Stimulated activated CD8-positive, alpha-beta memory T cell treated with anti-CD3 and anti-CD28 coated beads, Interleukin-2, amount 100 ng/mL, for 1 hour (primary cell): Measurements from ENCODE around the gene ADAMTS17.

Source experiments
- DNase-seq, 2 donors: peaks; one replicate each; pipeline ENCODE4 v3.0.0-alpha.2; 2020; ENCODE audit warnings: low read depth in 2 of 2

The ADAMTS17 gene

DNA sequence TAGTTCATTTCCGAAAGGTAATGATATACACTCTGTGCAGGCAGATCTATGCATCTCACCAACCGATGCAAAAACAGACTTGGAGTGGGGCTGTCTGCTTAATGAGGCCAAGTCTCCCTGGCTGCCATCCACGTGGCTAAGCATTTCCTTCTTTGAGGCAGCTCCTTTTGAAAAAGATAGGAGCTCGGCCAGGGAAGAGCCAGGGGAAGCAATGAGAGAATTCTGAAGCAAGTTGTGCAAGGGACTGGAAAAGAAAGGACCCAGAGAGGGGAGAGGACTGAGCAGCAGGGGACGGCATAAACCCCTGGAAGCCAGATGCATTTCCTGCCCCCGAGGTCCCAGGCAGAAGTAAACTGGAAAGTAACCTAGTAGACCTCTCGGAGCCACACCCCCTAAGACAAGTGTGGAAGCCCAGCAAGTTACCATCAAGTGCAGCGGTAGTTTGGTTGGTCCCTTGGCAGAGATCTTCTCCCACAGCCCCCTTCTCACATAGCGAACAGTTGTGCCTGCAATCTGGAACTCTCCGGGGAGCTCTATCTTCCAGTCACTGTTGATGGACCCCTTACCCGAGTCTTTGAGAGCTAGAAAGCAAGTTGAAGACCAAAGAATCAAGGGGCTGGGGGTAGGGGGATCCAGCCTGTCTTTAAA is 288.2 kb downstream of the ADAMTS17 start:
- no peak for DNase-seq

GRCh38 chr15:100052716-100053473 is 288.9 kb downstream of the ADAMTS17 start:
- no peak for DNase-seq

DNA sequence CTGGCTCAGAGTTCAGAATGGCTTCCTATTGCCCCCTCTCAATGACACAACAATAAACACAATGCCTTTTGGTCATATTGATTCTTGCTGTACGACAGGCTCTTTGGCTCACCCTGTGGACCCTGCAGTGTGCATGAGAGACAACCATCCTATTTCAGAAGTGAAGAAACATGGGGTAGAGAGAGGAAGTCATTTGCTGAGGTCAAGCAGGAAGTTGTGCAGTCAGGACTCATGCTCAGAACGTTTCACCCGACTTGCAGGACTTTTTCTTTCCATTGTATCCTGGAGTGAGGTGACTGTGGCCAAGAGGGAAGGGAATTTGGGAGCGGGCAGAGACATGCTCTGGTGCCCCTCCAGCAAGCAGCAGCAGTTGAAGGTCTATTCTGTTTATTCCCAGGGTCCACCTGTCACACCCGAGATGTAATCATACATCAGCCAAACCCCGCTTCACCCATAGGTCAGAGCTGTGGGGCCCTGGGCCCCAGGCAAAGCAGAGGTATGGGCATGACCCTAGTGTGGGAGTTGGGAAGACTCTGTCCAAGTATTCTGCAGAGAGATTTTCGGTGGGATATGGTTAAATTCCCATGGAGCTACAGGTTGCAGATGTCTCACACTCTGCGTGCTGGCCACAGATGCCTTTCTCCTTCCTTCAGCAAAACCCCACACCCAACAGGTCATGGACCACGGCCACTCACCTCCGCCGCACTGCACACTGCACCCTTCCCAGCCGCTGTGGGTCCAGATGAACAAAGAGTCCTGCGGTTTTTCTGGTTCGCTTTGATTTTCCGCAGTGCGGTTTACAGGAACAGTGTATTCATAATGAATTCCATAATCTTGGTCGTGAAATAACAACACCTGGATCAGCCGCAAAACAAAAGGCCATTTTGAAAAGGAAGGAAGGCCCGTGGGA is 290.6 kb downstream of the ADAMTS17 start:
- DNase-seq, result no peak

- DNase-seq, result no peak
These were observed 291.6 kb downstream of the ADAMTS17 start for GRCh38 chr15:100049936-100050876.

DNA sequence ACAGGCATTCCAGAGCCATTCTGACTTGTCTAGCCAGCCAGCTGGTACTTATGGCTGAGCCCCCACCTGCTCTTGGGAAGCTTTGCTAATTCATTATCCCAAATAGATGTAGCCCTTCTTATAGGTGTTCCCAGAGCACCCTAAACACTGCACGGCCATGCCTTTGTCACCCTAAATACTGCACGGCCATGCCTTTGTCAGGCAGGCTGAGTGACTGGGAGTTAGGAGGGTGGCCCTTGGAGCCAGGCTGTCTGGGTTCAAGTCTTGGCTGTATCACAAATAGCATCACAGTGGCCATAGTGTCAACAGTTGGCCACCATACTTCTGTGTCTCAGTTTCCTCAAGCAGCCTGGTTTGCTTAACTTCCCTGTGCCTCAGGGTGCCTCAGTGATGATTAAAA is 292.3 kb downstream of the ADAMTS17 start:
- DNase-seq, result no peak

DNA sequence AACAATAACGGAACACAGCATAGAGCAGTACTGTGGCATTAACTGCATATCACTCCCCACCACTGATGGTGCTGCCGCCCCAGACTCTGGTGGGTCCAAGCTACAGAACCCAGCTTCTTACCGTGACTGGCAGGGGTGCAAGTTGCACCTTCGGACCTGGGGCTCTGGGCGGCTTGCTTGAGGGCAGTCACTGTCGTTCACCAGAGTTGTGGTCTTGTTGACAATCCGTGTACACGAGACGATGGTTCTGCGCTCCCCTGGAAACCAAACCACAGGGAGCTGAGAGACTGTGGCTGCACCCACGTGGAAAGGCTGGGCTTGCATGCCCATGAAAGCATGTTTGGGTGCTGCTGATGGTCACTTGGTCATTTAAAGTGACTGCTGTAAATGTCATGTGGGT is 293.0 kb downstream of the ADAMTS17 start:
- no peak for DNase-seq

- DNase-seq, result no peak
These were observed 298.1 kb downstream of the ADAMTS17 start for GRCh38 chr15:100043692-100044091.

DNA sequence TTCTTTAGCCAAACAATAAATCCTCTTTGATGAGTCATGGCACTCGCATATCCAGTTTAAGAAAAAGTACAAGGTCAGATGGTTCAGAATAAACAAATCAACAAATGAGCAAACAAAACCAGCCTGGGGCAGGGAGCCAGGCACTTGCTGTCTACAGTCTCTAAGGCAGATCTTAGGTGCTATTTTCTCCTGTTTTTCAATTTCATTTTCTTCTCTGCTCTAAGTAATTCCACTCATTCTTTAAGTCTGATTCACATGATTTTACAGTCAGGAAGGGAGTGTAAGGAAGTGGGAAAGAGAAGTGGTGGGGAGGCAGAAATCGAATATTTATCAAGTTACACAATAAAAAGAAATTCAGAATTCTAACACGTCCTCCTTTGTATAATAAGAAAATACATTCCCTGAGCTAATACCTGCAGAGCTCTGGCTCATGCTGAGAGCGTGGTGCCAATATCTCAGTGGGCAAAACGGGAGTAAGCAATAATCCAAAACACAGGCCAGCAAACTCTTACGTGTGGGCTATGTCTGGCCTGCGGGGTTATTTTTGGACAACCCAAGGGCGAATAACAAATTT is 298.6 kb downstream of the ADAMTS17 start:
- no peak for DNase-seq

DNA sequence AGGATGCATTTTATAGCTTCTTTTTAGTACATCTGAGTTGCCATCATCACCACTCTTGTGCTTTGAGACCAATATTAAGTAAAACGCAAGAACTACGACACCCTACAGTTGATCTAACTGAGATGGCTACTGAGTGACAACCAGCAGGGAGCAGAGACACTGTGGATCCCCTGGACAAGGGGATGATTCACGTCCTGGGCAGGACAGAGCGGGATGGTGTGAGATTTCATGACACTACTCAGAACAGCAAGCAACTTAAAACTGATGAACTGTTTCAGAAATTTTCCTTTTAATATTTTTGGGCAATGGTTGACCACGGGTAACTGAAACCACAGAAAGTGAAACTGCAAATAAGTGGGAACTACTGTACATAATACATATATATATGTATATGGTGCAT is 299.2 kb downstream of the ADAMTS17 start:
- DNase-seq, result no peak

DNA sequence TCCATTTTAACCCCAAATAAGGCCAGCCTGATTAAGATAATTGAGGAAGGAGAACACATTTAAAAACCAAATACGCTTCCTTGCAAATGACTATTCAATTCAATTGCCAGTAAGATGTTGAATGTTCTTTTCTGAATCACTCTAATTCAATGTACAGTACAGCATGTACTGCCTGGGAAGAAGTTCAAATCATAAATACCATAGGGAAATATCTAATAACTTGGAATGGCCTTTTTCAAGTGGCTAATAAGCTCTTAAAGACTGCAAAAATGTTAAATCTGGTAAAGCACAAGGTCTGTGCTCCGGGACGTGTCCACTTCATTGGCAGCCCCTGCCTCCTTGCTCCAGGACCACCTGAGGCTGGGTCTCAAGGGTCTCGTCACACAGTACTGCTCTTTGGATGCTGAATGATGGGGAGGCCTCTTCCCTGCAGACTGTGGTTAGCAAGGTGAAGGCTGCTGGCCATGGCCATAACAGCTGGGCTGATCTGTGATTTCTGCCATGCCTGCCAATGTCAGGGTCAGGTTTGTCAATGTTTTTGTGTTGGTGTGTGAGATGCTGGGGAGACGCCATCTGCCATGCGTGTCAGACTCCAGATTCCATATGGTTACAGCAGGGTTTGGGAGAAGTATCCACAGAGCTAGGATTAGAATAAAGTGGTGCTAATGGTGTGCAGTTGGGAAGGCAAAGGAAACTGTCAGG is 300.5 kb downstream of the ADAMTS17 start:
- no peak for DNase-seq

GRCh38 chr15:100039994-100040393 is 301.8 kb downstream of the ADAMTS17 start:
- DNase-seq, result no peak

GRCh38 chr15:100038736-100039135 is 303.0 kb downstream of the ADAMTS17 start:
- DNase-seq, result no peak

DNA sequence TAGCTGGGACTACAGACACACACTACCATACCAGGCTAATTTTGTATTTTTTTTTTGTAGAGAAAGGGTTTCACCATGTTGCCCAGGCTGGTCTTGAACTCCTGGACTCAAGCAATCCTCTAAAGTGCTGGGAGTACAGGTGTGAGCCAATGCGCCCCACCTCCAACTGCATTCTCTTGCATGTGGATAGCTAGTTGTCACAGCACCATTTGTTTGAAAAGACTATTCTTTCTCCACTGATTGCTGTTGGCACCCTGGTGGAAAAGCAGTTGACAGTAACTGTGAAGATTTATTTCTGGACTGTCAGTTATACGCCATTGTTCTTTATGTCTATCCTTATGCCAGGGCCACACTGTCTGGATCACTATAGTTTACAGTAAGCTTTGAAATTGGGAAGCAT is 303.9 kb downstream of the ADAMTS17 start:
- DNase-seq, result no peak

GRCh38 chr15:100036015-100036414 is 305.8 kb downstream of the ADAMTS17 start:
- DNase-seq, result no peak

- no peak for DNase-seq
These were observed 307.6 kb downstream of the ADAMTS17 start for GRCh38 chr15:100034191-100034590.

- DNase-seq, result no peak
These were observed 308.5 kb downstream of the ADAMTS17 start for GRCh38 chr15:100033140-100033857.

DNA sequence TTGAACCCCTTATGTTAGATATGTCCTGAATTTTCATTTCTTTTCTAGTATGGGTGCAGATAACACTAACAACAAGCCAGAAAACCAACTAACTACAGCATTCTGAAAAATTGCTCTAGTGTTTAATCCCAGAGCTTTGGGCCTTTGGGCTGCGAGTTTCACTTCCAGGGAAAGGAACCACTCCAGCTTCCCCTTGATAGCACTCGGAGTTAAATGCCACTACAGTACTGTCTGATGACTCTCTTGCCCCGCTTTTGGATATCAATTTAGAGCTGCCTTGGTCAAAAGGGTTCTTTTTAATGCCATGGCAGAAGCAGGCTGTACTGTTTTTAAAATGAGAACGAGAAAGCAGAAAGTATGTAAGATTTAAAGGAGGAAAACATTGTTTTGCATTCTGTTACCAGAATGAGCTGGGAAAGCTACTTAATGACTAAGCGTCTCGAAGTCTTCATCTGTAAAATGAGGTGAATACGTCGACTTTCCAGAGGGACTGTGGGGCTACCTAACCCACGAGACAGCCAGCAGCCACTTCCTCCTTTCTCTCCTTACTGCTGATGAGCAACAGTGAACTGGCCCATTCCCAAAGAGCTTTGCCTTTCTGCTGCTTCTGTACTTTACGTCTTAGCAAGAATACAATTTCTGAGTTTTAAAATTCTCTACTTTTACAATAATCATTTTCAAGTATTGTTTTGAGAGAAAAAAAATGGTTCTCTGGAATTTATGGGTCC is 309.3 kb downstream of the ADAMTS17 start:
- no peak for DNase-seq

- DNase-seq, result no peak
These were observed 310.0 kb downstream of the ADAMTS17 start for GRCh38 chr15:100031665-100032357.
